Measurements from ENCODE around the gene RHOBTB3.

DNA sequence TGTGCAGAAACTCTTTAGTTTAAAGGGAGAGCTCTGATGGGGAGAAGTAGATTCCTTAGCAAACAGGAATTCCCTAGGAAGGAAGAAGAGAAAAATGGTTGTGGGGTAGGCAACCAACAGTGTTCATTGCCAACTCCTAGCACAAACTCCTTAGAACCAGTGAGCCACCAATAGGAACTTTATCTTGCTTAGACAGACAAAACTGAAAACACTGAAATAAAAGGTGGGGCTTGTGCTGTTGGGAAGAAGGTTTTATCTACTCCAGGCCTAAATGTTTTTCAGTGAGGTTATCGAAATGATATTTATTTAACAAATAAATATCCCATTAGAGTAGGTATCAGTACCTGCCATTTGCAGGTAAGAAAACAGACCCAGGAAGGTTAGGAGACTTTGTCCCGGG lies 99.1 kb downstream of the RHOBTB3 start:
- TF ChIP-seq CTCF (IDR thresholded peaks at IDR 0.05): no peak
- TF ChIP-seq POLR2A (IDR thresholded peaks at IDR 0.05): no peak
